A549 (cell line): Measurements from ENCODE around the gene CALHM6.

Experiments
- BHLHE40 ChIP-seq: IDR thresholded peaks from 2 replicates; pipeline ENCODE4 v1.6.1; 2012; ENCODE audit warnings: low read depth, low read length, inconsistent platforms
- CHD2 ChIP-seq: fragments of 150-350 bp; IDR thresholded peaks from 2 replicates; pipeline ENCODE4 v1.6.1; 2014; ENCODE audit warnings: low read length; ENCODE audit not compliant: partially characterized antibody
- EP300 ChIP-seq, 2 experiments: fragments of >200 bp; sonication (Bioruptor Twin); formaldehyde crosslinking; IDR thresholded peaks; 2 replicates in 1 of 2; 3 replicates in 1 of 2; pipeline ENCODE4 v1.6.1; 2016 to 2017
- NFE2L2 ChIP-seq: fragments of 150-350 bp; conservative IDR thresholded peaks from 2 replicates; pipeline ENCODE4 v1.6.1; 2014; ENCODE audit warnings: low read length
- PHF8 ChIP-seq: fragments of 200-600 bp; sonication (generic); IDR thresholded peaks from 2 replicates; pipeline ENCODE4 v1.6.1; 2016; ENCODE audit warnings: low read depth, mild to moderate bottlenecking, antibody characterized with exemption, moderate library complexity, borderline replicate concordance
- POLR2A ChIP-seq: IDR thresholded peaks from 2 replicates; pipeline ENCODE4 v1.6.1; 2012; ENCODE audit warnings: mild to moderate bottlenecking, low read length
- RAD21 ChIP-seq, 2 experiments: fragments of >200 bp in 1 of 2; sonication (Bioruptor Twin) in 1 of 2; formaldehyde crosslinking in 1 of 2; IDR thresholded peaks in 1 of 2; conservative IDR thresholded peaks in 1 of 2; 2 replicates in 1 of 2; 3 replicates in 1 of 2; pipeline ENCODE4 v1.6.1; 2012 to 2018; ENCODE audit warnings: inconsistent platforms in 1 of 2
- RFX5 ChIP-seq: fragments of 450-650 bp; IDR thresholded peaks from 2 replicates; pipeline ENCODE4 v1.7.1; 2014; ENCODE audit warnings: antibody characterized with exemption, mild to moderate bottlenecking, moderate library complexity
- RNF2 ChIP-seq: fragments of 200-600 bp; sonication (generic); IDR thresholded peaks from 2 replicates; pipeline ENCODE4 v1.6.1; 2016; ENCODE audit warnings: low read depth, mild to moderate bottlenecking, antibody characterized with exemption, moderate library complexity, borderline replicate concordance
- SMC3 ChIP-seq: fragments of >200 bp; sonication (Bioruptor Twin); formaldehyde crosslinking; IDR thresholded peaks from 3 replicates; pipeline ENCODE4 v1.6.1; 2018; ENCODE audit warnings: inconsistent platforms
- ZC3H11A ChIP-seq: fragments of 450-650 bp; IDR thresholded peaks from 2 replicates; pipeline ENCODE4 v1.6.1; 2014; ENCODE audit warnings: antibody characterized with exemption, mild to moderate bottlenecking
- TF ChIP-seq, protein P1 (sequence below): IDR thresholded peaks from 2 replicates; pipeline ENCODE4 v1.6.1; 2012
- TF ChIP-seq, protein P2 (sequence below): fragments of >200 bp; sonication (Bioruptor Twin); formaldehyde crosslinking; IDR thresholded peaks from 3 replicates; pipeline ENCODE4 v1.5.1; 2016

DNA sequence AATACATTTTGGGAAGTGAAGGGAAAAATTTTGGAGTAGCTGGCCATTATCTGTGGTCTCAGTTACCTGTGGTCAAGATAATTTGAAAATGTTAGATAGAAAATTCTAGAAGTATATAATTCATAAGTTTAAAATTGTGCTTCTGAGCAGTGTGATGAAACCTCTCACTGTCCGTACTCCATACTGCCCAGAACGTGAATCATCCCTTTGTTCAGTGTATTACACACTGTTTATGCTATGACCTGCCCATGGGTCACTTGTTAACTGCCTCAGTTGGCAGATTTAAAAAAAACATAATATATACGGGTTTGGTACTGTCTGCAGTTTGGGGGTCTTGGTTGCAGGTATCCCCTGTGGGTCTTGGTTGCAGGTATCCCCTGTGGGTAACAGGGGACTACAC lies 46.1 kb downstream of the CALHM6 start:
- TF ChIP-seq, protein P1, sequence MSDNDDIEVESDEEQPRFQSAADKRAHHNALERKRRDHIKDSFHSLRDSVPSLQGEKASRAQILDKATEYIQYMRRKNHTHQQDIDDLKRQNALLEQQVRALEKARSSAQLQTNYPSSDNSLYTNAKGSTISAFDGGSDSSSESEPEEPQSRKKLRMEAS: no peak
- TF ChIP-seq, protein P2, sequence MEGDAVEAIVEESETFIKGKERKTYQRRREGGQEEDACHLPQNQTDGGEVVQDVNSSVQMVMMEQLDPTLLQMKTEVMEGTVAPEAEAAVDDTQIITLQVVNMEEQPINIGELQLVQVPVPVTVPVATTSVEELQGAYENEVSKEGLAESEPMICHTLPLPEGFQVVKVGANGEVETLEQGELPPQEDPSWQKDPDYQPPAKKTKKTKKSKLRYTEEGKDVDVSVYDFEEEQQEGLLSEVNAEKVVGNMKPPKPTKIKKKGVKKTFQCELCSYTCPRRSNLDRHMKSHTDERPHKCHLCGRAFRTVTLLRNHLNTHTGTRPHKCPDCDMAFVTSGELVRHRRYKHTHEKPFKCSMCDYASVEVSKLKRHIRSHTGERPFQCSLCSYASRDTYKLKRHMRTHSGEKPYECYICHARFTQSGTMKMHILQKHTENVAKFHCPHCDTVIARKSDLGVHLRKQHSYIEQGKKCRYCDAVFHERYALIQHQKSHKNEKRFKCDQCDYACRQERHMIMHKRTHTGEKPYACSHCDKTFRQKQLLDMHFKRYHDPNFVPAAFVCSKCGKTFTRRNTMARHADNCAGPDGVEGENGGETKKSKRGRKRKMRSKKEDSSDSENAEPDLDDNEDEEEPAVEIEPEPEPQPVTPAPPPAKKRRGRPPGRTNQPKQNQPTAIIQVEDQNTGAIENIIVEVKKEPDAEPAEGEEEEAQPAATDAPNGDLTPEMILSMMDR: no peak
- TF ChIP-seq POLR2A (no peak), ZC3H11A (no peak), BHLHE40 (no peak), RNF2 (no peak), RAD21 (conservative IDR thresholded peaks at IDR 0.05 in 1 of 2, IDR thresholded peaks at IDR 0.05 in 1 of 2) (no peak), PHF8 (no peak), RFX5 (no peak), SMC3 (no peak), NFE2L2 (no peak), CHD2 (no peak), EP300 (IDR thresholded peaks at IDR 0.05) (no peak)
